ENCODE measurements around the gene IPMK.

DNA sequence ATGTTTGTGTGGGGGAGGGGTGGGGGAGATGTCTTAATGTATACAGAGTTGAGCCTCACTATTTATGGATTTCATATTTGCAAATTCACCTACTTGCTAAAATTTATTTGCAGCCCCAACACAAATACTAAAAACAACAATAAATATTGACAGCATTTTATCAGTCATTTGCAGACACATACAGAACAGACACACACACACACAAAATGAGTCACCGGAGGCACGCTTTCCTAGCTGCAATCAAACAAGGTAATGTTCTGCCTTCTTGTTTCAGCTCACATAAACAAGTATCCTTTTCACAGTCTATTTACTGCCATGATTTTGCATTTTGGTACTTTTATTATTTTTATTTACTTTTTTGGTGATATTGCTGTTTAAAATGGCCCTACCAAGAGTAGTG, 88.5 kb downstream of the IPMK start:
- TF ChIP-seq YY1 (IDR thresholded peaks at IDR 0.05; ENCODE audit: low read depth) (no peak), TEAD4 (IDR thresholded peaks at IDR 0.05) (no peak), TAF1 (IDR thresholded peaks at IDR 0.05; ENCODE audit: low read depth) (no peak), NFIC (IDR thresholded peaks at IDR 0.05) (no peak), EP300 (IDR thresholded peaks at IDR 0.05; ENCODE audit: borderline replicate concordance) (no peak), CEBPB (IDR thresholded peaks at IDR 0.05) (no peak), ZBTB7A (IDR thresholded peaks at IDR 0.05; ENCODE audit: low read depth) (no peak)
- TF ChIP-seq, protein P1, sequence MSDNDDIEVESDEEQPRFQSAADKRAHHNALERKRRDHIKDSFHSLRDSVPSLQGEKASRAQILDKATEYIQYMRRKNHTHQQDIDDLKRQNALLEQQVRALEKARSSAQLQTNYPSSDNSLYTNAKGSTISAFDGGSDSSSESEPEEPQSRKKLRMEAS (IDR thresholded peaks at IDR 0.05) = no peak
- TF ChIP-seq, protein P2, sequence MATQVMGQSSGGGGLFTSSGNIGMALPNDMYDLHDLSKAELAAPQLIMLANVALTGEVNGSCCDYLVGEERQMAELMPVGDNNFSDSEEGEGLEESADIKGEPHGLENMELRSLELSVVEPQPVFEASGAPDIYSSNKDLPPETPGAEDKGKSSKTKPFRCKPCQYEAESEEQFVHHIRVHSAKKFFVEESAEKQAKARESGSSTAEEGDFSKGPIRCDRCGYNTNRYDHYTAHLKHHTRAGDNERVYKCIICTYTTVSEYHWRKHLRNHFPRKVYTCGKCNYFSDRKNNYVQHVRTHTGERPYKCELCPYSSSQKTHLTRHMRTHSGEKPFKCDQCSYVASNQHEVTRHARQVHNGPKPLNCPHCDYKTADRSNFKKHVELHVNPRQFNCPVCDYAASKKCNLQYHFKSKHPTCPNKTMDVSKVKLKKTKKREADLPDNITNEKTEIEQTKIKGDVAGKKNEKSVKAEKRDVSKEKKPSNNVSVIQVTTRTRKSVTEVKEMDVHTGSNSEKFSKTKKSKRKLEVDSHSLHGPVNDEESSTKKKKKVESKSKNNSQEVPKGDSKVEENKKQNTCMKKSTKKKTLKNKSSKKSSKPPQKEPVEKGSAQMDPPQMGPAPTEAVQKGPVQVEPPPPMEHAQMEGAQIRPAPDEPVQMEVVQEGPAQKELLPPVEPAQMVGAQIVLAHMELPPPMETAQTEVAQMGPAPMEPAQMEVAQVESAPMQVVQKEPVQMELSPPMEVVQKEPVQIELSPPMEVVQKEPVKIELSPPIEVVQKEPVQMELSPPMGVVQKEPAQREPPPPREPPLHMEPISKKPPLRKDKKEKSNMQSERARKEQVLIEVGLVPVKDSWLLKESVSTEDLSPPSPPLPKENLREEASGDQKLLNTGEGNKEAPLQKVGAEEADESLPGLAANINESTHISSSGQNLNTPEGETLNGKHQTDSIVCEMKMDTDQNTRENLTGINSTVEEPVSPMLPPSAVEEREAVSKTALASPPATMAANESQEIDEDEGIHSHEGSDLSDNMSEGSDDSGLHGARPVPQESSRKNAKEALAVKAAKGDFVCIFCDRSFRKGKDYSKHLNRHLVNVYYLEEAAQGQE (IDR thresholded peaks at IDR 0.05; ENCODE audit: low read depth) = no peak

Measured in Ishikawa (cell line).